RPMI8226 (cell line): ENCODE results near the gene OSBPL6.

ENCODE experiments used
- DNase-seq: peaks from one replicate; pipeline ENCODE4 v3.0.0-alpha.2; 2015

Gene OSBPL6

DNA sequence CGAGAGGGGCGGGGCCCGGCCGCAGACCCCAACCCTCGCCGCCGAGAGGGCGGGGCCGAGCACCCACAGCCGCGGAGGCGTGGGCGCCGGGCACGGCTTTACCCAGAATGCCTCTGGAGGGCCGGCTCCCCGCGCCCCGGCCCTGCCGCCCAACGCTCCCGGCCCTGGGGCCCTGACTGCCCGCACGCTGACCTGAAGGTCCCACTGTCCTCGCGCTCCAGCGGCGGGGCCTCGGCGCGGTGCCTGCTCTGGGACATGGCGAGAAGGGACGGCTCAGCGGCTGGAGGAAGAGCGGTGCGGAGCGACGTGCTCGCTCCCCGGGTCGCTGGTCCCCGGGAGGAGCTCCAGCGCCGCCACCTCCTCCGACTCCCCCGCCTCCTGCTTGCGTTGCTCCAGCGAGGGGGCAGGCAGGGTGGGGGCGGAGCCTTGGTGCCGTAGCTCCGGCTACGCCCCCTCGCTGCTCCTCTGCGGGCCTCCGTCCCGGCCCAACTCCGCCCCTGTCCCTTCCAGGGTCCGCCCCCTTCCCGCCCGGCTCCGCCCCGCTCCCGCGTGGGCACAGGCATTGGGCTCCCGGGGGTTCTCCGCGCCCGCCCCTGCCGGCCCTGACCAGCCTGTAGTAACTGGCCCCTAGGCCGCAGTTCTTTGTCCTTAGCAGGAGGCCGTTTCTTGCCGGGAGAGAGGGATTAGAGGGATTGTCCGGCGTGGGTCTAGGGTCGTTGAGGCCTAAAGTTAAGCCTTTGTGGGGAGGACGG lies 256.6 kb downstream of the OSBPL6 start, which contains the start of the genes PJVK and PRKRA:
TSS of gene PJVK (plus strand) at position 605 of the 752 bp plus-strand sequence. CDS start 2,032 bp downstream, outside the sequence.
TSS of gene PRKRA (minus strand) at position 402 of the 752 bp plus-strand sequence. CDS start at position 257, 145 bp downstream.
- peak; percentile 97 for DNase-seq

- no peak for DNase-seq
Observed at GRCh38 chr2:178452334-178452733, 258.0 kb downstream of the OSBPL6 start.
